C4-2B (cell line): ENCODE data around the gene PFKFB3.

ENCODE experiments used
- CTCF ChIP-seq: fragments of 450-650 bp; conservative IDR thresholded peaks from 2 replicates; pipeline ENCODE4 v1.5.1; 2017; ENCODE audit warnings: mild to moderate bottlenecking
- ZFX ChIP-seq: fragments of 450-650 bp; IDR thresholded peaks from 2 replicates; pipeline ENCODE4 v1.6.1; 2017

GRCh38 chr10:6230315-6230714, 27.6 kb downstream of the PFKFB3 start:
- TF ChIP-seq CTCF (no peak), ZFX (no peak)
